Astrocyte (in vitro differentiated cells and primary cell): Measurements from ENCODE around the gene MYL12A. TPM values are rescaled to one million over a fixed set of nuclear protein-coding genes. Genes with fewer than 3 reads are reported as not detected.

Experiments used
- DNase-seq: peaks from one replicate; pipeline ENCODE4 v3.0.0-alpha.2; 2010; ENCODE audit warnings: low read depth
- FAIRE-seq: peaks from 2 replicates; lab custom pipeline; 2011; peaks lifted over from hg19 to GRCh38; lab: Jason Lieb, UNC
- H2AFZ ChIP-seq: 2 replicates; pipeline ENCODE4 v1.6.0; 2012; ENCODE audit warnings: low read depth, low read length, inconsistent platforms
- H3K27ac ChIP-seq: 2 replicates; pipeline ENCODE4 v1.5.1; 2011; ENCODE audit warnings: low read depth, low read length, inconsistent platforms
- H3K27me3 ChIP-seq: 2 replicates; pipeline ENCODE4 v1.6.0; 2011; ENCODE audit warnings: low read length, inconsistent platforms; ENCODE audit not compliant: insufficient read depth
- H3K36me3 ChIP-seq: 2 replicates; pipeline ENCODE4 v1.5.1; 2011; ENCODE audit warnings: low read length, inconsistent platforms; ENCODE audit not compliant: insufficient read depth
- H3K4me1 ChIP-seq: 2 replicates; pipeline ENCODE4 v1.5.1; 2011; ENCODE audit warnings: low read length, inconsistent platforms; ENCODE audit not compliant: insufficient read depth
- H3K4me2 ChIP-seq: 2 replicates; pipeline ENCODE4 v1.6.0; 2012; ENCODE audit warnings: low read length, inconsistent platforms
- H3K4me3 ChIP-seq: 2 replicates; pipeline ENCODE4 v1.5.1; 2011; ENCODE audit warnings: low read depth, mild to moderate bottlenecking, low read length, inconsistent platforms; ENCODE audit not compliant: insufficient read depth
- H3K79me2 ChIP-seq: 2 replicates; pipeline ENCODE4 v1.6.0; 2012; ENCODE audit warnings: mild to moderate bottlenecking, low read length, inconsistent platforms; ENCODE audit not compliant: insufficient read depth
- H3K9ac ChIP-seq: 2 replicates; pipeline ENCODE4 v1.6.0; 2012; ENCODE audit warnings: mild to moderate bottlenecking, low read length, inconsistent platforms
- H3K9me3 ChIP-seq: 2 replicates; pipeline ENCODE4 v1.5.1; 2012; ENCODE audit warnings: low read depth, mild to moderate bottlenecking, low read length, inconsistent platforms; ENCODE audit not compliant: insufficient read depth
- H4K20me1 ChIP-seq: 2 replicates; pipeline ENCODE4 v1.6.0; 2012; ENCODE audit warnings: low read length, inconsistent platforms; ENCODE audit not compliant: insufficient read depth
- H3K27ac Mint-ChIP-seq: one replicate; pipeline ENCODE4 v1.8.0; 2021; ENCODE audit warnings: mild to moderate bottlenecking, mixed read lengths; ENCODE audit not compliant: unreplicated experiment
- H3K27me3 Mint-ChIP-seq: one replicate; pipeline ENCODE4 v1.8.0; 2021; ENCODE audit warnings: low read depth, mixed read lengths; ENCODE audit not compliant: unreplicated experiment
- H3K36me3 Mint-ChIP-seq: one replicate; pipeline ENCODE4 v1.8.0; 2021; ENCODE audit warnings: low read depth, mixed read lengths; ENCODE audit not compliant: unreplicated experiment
- H3K4me1 Mint-ChIP-seq: one replicate; pipeline ENCODE4 v1.8.0; 2021; ENCODE audit warnings: low read depth, mixed read lengths; ENCODE audit not compliant: unreplicated experiment
- H3K4me3 Mint-ChIP-seq: one replicate; pipeline ENCODE4 v1.8.0; 2021; ENCODE audit warnings: mild to moderate bottlenecking, moderate library complexity, mixed read lengths; ENCODE audit not compliant: unreplicated experiment
- H3K9me3 Mint-ChIP-seq: one replicate; pipeline ENCODE4 v1.8.0; 2021; ENCODE audit warnings: mild to moderate bottlenecking, mixed read lengths; ENCODE audit not compliant: unreplicated experiment
- EZH2 ChIP-seq: IDR thresholded peaks from 2 replicates; pipeline ENCODE4 v1.6.1; 2012; ENCODE audit warnings: mild to moderate bottlenecking, low read length, inconsistent platforms; ENCODE audit not compliant: insufficient read depth
- total RNA-seq: library from RNA; stranded (reverse); gene quantifications from 2 replicates; pipeline ENCODE4 v1.2.1, GENCODE V29; 2021
- TF ChIP-seq, protein P1 (sequence below): IDR thresholded peaks from 2 replicates; pipeline ENCODE4 v1.5.1; 2011; ENCODE audit warnings: low read depth, mild to moderate bottlenecking, inconsistent platforms, low read length, moderate library complexity; ENCODE audit not compliant: insufficient read depth

MYL12A gene
- total RNA-seq, 1 donor from 2014 or later = 682 TPM

DNA sequence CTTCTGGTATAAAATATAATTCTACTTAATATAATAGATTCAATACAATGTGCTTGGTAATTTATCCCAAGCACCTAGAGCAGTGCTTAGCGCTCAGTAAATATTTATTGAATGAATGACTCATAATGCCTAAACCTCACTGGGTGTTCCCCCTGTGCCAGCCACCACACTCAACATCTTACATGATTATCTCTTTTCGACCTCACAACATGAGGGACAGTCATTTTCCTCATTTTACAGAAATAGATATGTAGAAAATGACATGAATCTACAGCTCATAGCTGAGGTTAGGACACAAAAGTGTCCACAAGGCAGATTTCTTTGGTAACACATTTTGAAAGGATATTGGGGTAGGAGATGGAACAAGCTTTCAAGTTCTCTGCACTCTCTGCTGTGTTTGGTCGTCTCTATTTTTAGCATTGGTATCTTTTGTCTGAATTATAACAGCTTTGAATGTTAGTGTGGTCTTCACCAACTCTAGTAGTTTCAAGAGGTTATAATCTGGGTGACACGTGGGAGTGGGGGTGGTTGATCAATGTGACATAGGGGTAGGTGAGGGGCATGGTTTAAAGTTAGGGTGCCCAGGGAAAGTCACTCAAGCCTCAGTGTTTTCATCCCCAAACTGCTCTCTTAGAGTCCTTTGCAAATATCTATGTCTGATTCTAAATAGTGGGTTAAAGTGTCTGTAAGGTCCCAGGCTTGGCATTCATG, 37.6 kb upstream of the MYL12A start:
- no peaks in the 10 kb centered on the region for H3K27me3 Mint-ChIP-seq
- H3K27ac Mint-ChIP-seq = no peak overlapping the region
- Histone ChIP-seq H3K4me3 (no peak overlapping the region), H3K4me2 (no peak overlapping the region), H3K9ac (no peak overlapping the region), H3K79me2 (no peaks in the 10 kb centered on the region), H3K4me1 (no peaks in the 10 kb centered on the region), H4K20me1 (no peaks in the 10 kb centered on the region), H3K36me3 (no peaks in the 10 kb centered on the region), H3K27ac (no peak overlapping the region), H2AFZ (no peak overlapping the region), H3K27me3 (no peaks in the 10 kb centered on the region), H3K9me3 (no peaks in the 10 kb centered on the region)
- FAIRE-seq (no peak), DNase-seq (no peak)
- peaks cover 17% of the 10 kb centered on the region for H3K4me1 Mint-ChIP-seq
- H3K9me3 Mint-ChIP-seq = no peaks in the 10 kb centered on the region
- no peaks in the 10 kb centered on the region for H3K36me3 Mint-ChIP-seq
- no peak overlapping the region for H3K4me3 Mint-ChIP-seq
- TF ChIP-seq, protein P1, sequence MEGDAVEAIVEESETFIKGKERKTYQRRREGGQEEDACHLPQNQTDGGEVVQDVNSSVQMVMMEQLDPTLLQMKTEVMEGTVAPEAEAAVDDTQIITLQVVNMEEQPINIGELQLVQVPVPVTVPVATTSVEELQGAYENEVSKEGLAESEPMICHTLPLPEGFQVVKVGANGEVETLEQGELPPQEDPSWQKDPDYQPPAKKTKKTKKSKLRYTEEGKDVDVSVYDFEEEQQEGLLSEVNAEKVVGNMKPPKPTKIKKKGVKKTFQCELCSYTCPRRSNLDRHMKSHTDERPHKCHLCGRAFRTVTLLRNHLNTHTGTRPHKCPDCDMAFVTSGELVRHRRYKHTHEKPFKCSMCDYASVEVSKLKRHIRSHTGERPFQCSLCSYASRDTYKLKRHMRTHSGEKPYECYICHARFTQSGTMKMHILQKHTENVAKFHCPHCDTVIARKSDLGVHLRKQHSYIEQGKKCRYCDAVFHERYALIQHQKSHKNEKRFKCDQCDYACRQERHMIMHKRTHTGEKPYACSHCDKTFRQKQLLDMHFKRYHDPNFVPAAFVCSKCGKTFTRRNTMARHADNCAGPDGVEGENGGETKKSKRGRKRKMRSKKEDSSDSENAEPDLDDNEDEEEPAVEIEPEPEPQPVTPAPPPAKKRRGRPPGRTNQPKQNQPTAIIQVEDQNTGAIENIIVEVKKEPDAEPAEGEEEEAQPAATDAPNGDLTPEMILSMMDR = no peak
- TF ChIP-seq EZH2 = no peak

DNA sequence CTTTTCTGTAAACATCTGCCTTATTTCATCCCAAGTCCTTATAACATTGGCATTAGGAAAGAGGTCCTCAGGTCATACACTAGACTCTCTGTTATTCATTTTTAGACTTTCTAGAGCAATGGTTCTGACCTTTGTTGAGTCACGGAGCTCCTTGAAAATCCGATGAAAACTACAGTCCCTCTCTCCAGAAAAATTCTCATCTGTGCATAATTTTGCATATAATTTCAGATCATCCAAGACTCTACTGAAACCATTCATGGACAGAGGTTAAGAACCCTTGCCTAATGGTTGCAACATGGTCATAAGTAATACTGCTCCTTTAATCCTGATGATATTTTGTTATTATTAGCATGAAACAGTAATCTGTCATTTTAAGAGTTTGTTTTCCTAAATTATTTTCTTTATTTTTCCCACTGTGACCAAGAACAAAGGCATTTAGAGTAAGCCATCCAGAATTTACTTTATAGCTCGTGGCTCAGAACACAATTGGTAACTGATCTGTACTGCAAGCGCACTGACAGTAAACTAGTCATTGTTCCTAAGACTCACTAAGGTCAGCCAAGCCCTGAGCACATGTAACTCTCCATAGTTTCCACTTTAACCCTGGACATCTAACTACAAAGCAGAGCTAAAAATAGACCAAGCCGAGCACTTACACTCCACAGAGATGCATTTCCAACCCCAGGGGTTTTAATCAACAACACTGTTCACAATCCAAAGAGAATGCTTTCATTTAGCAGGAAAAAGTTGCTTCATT, 36.2 kb upstream of the MYL12A start:
- no peak for TF ChIP-seq EZH2
- TF ChIP-seq, protein P1 = no peak
- FAIRE-seq (no peak), DNase-seq (peak; percentile 8)
- Histone ChIP-seq H3K4me1 (no peaks in the 10 kb centered on the region), H3K27me3 (no peaks in the 10 kb centered on the region), H3K9me3 (no peaks in the 10 kb centered on the region), H4K20me1 (no peaks in the 10 kb centered on the region), H3K4me2 (peak overlapping the region; percentile 11), H3K27ac (no peak overlapping the region), H2AFZ (no peak overlapping the region), H3K36me3 (no peaks in the 10 kb centered on the region), H3K79me2 (no peaks in the 10 kb centered on the region), H3K9ac (no peak overlapping the region), H3K4me3 (no peak overlapping the region)
- peak overlapping the region; percentile 45 for H3K4me3 Mint-ChIP-seq
- peak overlapping the region; percentile 69 for H3K27ac Mint-ChIP-seq
- peaks cover 1% of the 10 kb centered on the region for H3K9me3 Mint-ChIP-seq
- no peaks in the 10 kb centered on the region for H3K27me3 Mint-ChIP-seq
- peaks cover 17% of the 10 kb centered on the region for H3K4me1 Mint-ChIP-seq
- H3K36me3 Mint-ChIP-seq = peaks cover 2% of the 10 kb centered on the region

GRCh38 chr18:3212657-3213056, 34.9 kb upstream of the MYL12A start:
- no peak overlapping the region for H3K4me3 ChIP-seq
- no peak for TF ChIP-seq EZH2
- TF ChIP-seq, protein P1 = no peak
- Mint-ChIP-seq H3K27ac (no peak overlapping the region), H3K4me1 (peaks cover 15% of the 10 kb centered on the region), H3K9me3 (peaks cover 1% of the 10 kb centered on the region), H3K27me3 (no peaks in the 10 kb centered on the region), H3K4me3 (no peak overlapping the region), H3K36me3 (peaks cover 5% of the 10 kb centered on the region)
- no peaks in the 10 kb centered on the region for H3K36me3 ChIP-seq
- FAIRE-seq (no peak), DNase-seq (no peak)
- H3K27ac ChIP-seq = no peak overlapping the region
- H3K79me2 ChIP-seq = no peaks in the 10 kb centered on the region
- no peak overlapping the region for H3K4me2 ChIP-seq
- H2AFZ ChIP-seq = no peak overlapping the region
- H3K27me3 ChIP-seq = no peaks in the 10 kb centered on the region
- H4K20me1 ChIP-seq = no peaks in the 10 kb centered on the region
- H3K9ac ChIP-seq = no peak overlapping the region
- no peaks in the 10 kb centered on the region for H3K4me1 ChIP-seq
- no peaks in the 10 kb centered on the region for H3K9me3 ChIP-seq
